ENCODE results near the gene KRT27. TPM values are rescaled to one million over a fixed set of nuclear protein-coding genes. Genes with fewer than 3 reads are reported as not detected.

KRT27 gene
- total RNA-seq, 1 donor from 2014 or later = not detected

- FAIRE-seq (no peak), DNase-seq (ENCODE audit: low read depth) (no peak)
- TF ChIP-seq, protein P1, sequence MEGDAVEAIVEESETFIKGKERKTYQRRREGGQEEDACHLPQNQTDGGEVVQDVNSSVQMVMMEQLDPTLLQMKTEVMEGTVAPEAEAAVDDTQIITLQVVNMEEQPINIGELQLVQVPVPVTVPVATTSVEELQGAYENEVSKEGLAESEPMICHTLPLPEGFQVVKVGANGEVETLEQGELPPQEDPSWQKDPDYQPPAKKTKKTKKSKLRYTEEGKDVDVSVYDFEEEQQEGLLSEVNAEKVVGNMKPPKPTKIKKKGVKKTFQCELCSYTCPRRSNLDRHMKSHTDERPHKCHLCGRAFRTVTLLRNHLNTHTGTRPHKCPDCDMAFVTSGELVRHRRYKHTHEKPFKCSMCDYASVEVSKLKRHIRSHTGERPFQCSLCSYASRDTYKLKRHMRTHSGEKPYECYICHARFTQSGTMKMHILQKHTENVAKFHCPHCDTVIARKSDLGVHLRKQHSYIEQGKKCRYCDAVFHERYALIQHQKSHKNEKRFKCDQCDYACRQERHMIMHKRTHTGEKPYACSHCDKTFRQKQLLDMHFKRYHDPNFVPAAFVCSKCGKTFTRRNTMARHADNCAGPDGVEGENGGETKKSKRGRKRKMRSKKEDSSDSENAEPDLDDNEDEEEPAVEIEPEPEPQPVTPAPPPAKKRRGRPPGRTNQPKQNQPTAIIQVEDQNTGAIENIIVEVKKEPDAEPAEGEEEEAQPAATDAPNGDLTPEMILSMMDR (IDR thresholded peaks at IDR 0.05; ENCODE audit: insufficient read depth, low read length, severe bottlenecking) = no peak
Measured at GRCh38 chr17:40801157-40801556, 18.8 kb upstream of the KRT27 start.

DNA sequence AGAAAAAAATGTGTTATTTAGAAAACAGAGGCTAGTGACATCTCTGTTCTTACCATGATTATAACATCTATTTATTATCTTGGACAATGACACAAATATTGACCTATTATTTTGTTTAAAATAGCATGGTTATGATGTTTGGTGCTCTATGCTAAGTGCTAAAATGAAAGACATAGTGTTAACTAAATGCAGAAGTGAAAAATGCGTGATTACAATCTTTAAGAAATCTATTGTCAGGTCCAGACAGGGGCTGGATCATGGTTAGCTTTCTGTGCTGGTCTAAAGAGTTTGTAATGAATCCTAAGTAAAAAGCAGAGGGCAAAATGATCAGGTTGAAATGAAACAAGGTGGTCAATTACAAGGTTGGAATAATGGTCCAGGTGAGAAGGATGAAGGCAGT is 18.0 kb upstream of the KRT27 start:
- H3K4me3 ChIP-seq (ENCODE audit: low read depth, low read length) = no peak overlapping the region
- TF ChIP-seq, protein P1 (IDR thresholded peaks at IDR 0.05; ENCODE audit: insufficient read depth, low read length, severe bottlenecking) = no peak
- no peak for DNase-seq (ENCODE audit: low read depth)
- H3K27me3 ChIP-seq (ENCODE audit: control insufficient read depth, insufficient read depth, low read length) = peaks cover 3% of the 10 kb centered on the region
- H3K36me3 ChIP-seq (ENCODE audit: control insufficient read depth, insufficient read depth, low read length) = no peaks in the 10 kb centered on the region
- no peak for FAIRE-seq

More at GRCh38 chr17:40801157-40801556, 18.8 kb upstream of the KRT27 start:
- Histone ChIP-seq H3K27me3 (ENCODE audit: control insufficient read depth, insufficient read depth, low read length) (peaks cover 1% of the 10 kb centered on the region), H3K36me3 (ENCODE audit: control insufficient read depth, insufficient read depth, low read length) (no peaks in the 10 kb centered on the region), H3K4me3 (ENCODE audit: low read depth, low read length) (no peak overlapping the region)

GRCh38 chr17:40799859-40800258 is 17.5 kb upstream of the KRT27 start, which contains the start of gene KRT28:
TSS of gene KRT28 (minus strand) at chr17:40799959. CDS start at chr17:40799893, 66 bp downstream.
- Histone ChIP-seq H3K36me3 (ENCODE audit: control insufficient read depth, insufficient read depth, low read length) (no peaks in the 10 kb centered on the region), H3K27me3 (ENCODE audit: control insufficient read depth, insufficient read depth, low read length) (peaks cover 3% of the 10 kb centered on the region), H3K4me3 (ENCODE audit: low read depth, low read length) (no peak within 1 kb of the TSS)
- no peak for DNase-seq (ENCODE audit: low read depth)
- TF ChIP-seq, protein P1 (IDR thresholded peaks at IDR 0.05; ENCODE audit: insufficient read depth, low read length, severe bottlenecking) = no peak
- no peak for FAIRE-seq

- Histone ChIP-seq H3K36me3 (ENCODE audit: control insufficient read depth, insufficient read depth, low read length) (no peaks in the 10 kb centered on the region), H3K4me3 (ENCODE audit: low read depth, low read length) (no peak overlapping the region), H3K27me3 (ENCODE audit: control insufficient read depth, insufficient read depth, low read length) (peaks cover 10% of the 10 kb centered on the region)
- TF ChIP-seq, protein P1 (IDR thresholded peaks at IDR 0.05; ENCODE audit: insufficient read depth, low read length, severe bottlenecking) = no peak
- DNase-seq (ENCODE audit: low read depth) (no peak), FAIRE-seq (no peak)
Measured at GRCh38 chr17:40796846-40797245, 14.5 kb upstream of the KRT27 start.

GRCh38 chr17:40795019-40795667 is 12.8 kb upstream of the KRT27 start:
- DNase-seq (ENCODE audit: low read depth) (no peak), FAIRE-seq (peak; percentile 50)
- Histone ChIP-seq H3K4me3 (ENCODE audit: low read depth, low read length) (no peak overlapping the region), H3K27me3 (ENCODE audit: control insufficient read depth, insufficient read depth, low read length) (peaks cover 10% of the 10 kb centered on the region), H3K36me3 (ENCODE audit: control insufficient read depth, insufficient read depth, low read length) (no peaks in the 10 kb centered on the region)
- TF ChIP-seq, protein P1 (IDR thresholded peaks at IDR 0.05; ENCODE audit: insufficient read depth, low read length, severe bottlenecking) = no peak

GRCh38 chr17:40794466-40794865 is 12.1 kb upstream of the KRT27 start:
- FAIRE-seq = no peak
- Histone ChIP-seq H3K27me3 (ENCODE audit: control insufficient read depth, insufficient read depth, low read length) (peaks cover 10% of the 10 kb centered on the region), H3K4me3 (ENCODE audit: low read depth, low read length) (no peak overlapping the region), H3K36me3 (ENCODE audit: control insufficient read depth, insufficient read depth, low read length) (no peaks in the 10 kb centered on the region)
- TF ChIP-seq, protein P1 (IDR thresholded peaks at IDR 0.05; ENCODE audit: insufficient read depth, low read length, severe bottlenecking) = no peak
- no peak for DNase-seq (ENCODE audit: low read depth)
